ENCODE measurements around the gene GRHL1.

The GRHL1 gene

GRCh38 chr2:9995059-9995458 is 43.6 kb downstream of the GRHL1 start:
- Histone ChIP-seq H3K4me1 (ENCODE audit: low read length) (no peaks in the 10 kb centered on the region; the same call in 1 of the 2 replicates), H3K4me2 (ENCODE audit: low read depth, low read length) (no peak overlapping the region), H2AFZ (ENCODE audit: low read length) (no peak overlapping the region), H3K4me3 (ENCODE audit: low read length) (no peak overlapping the region), H3K27me3 (replicated peaks; ENCODE audit: insufficient read depth, low read length) (no peaks in the 10 kb centered on the region), H3K9me3 (replicated peaks; ENCODE audit: insufficient read depth, low read length) (no peaks in the 10 kb centered on the region), H3K9me2 (replicated peaks; ENCODE audit: insufficient read depth, low read length) (no peaks in the 10 kb centered on the region), H3F3A (ENCODE audit: insufficient read depth, low read length) (no peaks in the 10 kb centered on the region), H4K20me1 (ENCODE audit: insufficient read depth, low read length) (no peaks in the 10 kb centered on the region), H3K9ac (ENCODE audit: low read length) (no peak overlapping the region), H3K27ac (ENCODE audit: low read length) (no peak overlapping the region), H3K36me3 (replicated peaks; ENCODE audit: insufficient read depth, low read length) (no peaks in the 10 kb centered on the region), H3K79me2 (ENCODE audit: low read length) (no peaks in the 10 kb centered on the region)
- TF ChIP-seq CTCF (IDR thresholded peaks at IDR 0.05; ENCODE audit: low read length) = no peak
- no peak for TF ChIP-seq EZH2 (optimal IDR thresholded peaks at IDR 0.05; ENCODE audit: low read depth, low read length)
- no peak for TF ChIP-seq EZH2phosphoT487 (IDR thresholded peaks at IDR 0.05; ENCODE audit: low read length)
- no peak for DNase-seq

GRCh38 chr2:9996321-9996720 is 44.8 kb downstream of the GRHL1 start:
- H3K4me1 ChIP-seq (ENCODE audit: low read length) = no peaks in the 10 kb centered on the region
- H3K9me3 ChIP-seq (replicated peaks; ENCODE audit: insufficient read depth, low read length) = no peaks in the 10 kb centered on the region
- H3K4me3 ChIP-seq (ENCODE audit: low read length) = no peak overlapping the region
- H3K27me3 ChIP-seq (replicated peaks; ENCODE audit: insufficient read depth, low read length) = no peaks in the 10 kb centered on the region
- no peaks in the 10 kb centered on the region for H3K79me2 ChIP-seq (ENCODE audit: low read length)
- no peak overlapping the region for H3K9ac ChIP-seq (ENCODE audit: low read length)
- H2AFZ ChIP-seq (ENCODE audit: low read length) = no peak overlapping the region
- no peak overlapping the region for H3K4me2 ChIP-seq (ENCODE audit: low read depth, low read length)
- DNase-seq = no peak
- TF ChIP-seq EZH2phosphoT487 (IDR thresholded peaks at IDR 0.05; ENCODE audit: low read length) = no peak
- TF ChIP-seq EZH2 (optimal IDR thresholded peaks at IDR 0.05; ENCODE audit: low read depth, low read length) = no peak
- no peak for TF ChIP-seq CTCF (IDR thresholded peaks at IDR 0.05; ENCODE audit: low read length)
- no peaks in the 10 kb centered on the region for H3K9me2 ChIP-seq (replicated peaks; ENCODE audit: insufficient read depth, low read length)
- H3K36me3 ChIP-seq (replicated peaks; ENCODE audit: insufficient read depth, low read length) = no peaks in the 10 kb centered on the region
- no peaks in the 10 kb centered on the region for H4K20me1 ChIP-seq (ENCODE audit: insufficient read depth, low read length)
- no peaks in the 10 kb centered on the region for H3F3A ChIP-seq (ENCODE audit: insufficient read depth, low read length)
- H3K27ac ChIP-seq (ENCODE audit: low read length) = no peak overlapping the region

- Histone ChIP-seq H3K4me2 (ENCODE audit: low read depth, low read length) (no peak overlapping the region), H3K9ac (ENCODE audit: low read length) (no peak overlapping the region), H3K36me3 (replicated peaks; ENCODE audit: insufficient read depth, low read length) (no peaks in the 10 kb centered on the region), H4K20me1 (ENCODE audit: insufficient read depth, low read length) (no peaks in the 10 kb centered on the region), H3K27ac (ENCODE audit: low read length) (no peak overlapping the region), H3K4me3 (ENCODE audit: low read length) (no peak overlapping the region), H3K9me2 (replicated peaks; ENCODE audit: insufficient read depth, low read length) (no peaks in the 10 kb centered on the region), H3K9me3 (replicated peaks; ENCODE audit: insufficient read depth, low read length) (no peaks in the 10 kb centered on the region), H3K27me3 (replicated peaks; ENCODE audit: insufficient read depth, low read length) (no peaks in the 10 kb centered on the region), H3F3A (ENCODE audit: insufficient read depth, low read length) (no peaks in the 10 kb centered on the region), H3K79me2 (ENCODE audit: low read length) (no peaks in the 10 kb centered on the region), H3K4me1 (ENCODE audit: low read length) (no peaks in the 10 kb centered on the region), H2AFZ (ENCODE audit: low read length) (no peak overlapping the region)
- DNase-seq = no peak
- TF ChIP-seq CTCF (IDR thresholded peaks at IDR 0.05; ENCODE audit: low read length) (no peak), EZH2 (optimal IDR thresholded peaks at IDR 0.05; ENCODE audit: low read depth, low read length) (no peak), EZH2phosphoT487 (IDR thresholded peaks at IDR 0.05; ENCODE audit: low read length) (no peak)
Measured at GRCh38 chr2:9997936-9998335, 46.4 kb downstream of the GRHL1 start.
